Adipose tissue (tissue), 3 donors: ENCODE results near the gene MATR3. TPM values are rescaled to one million over a fixed set of nuclear protein-coding genes. Genes with fewer than 3 reads are reported as not detected.
"Not testable (repeated sequence)": the region's sequence is repeated elsewhere in the genome, so short reads cannot be mapped to it uniquely, and the experiment has no call there.

Source experiments
- H3K27ac ChIP-seq: one replicate; pipeline ENCODE4 v1.5.1; 2013; ENCODE audit warnings: low read depth, low read length
- WGBS, 3 donors: extraction: QIAGEN DNeasy Blood & Tissue Kit; methylation state at CpG; one replicate each; pipeline ENCODE4 v1.1.7; 2013; 5-methylcytosine and 5-hydroxymethylcytosine counted together
- polyA plus RNA-seq, 3 donors: library from polyadenylated mRNA; stranded (reverse); fragments of 200-250 nt; gene quantifications; one replicate each; pipeline ENCODE4 v1.2.3, GENCODE V29; 2013
- donor health status: healthy with polysubstance abuse.
- donor health status: Bipolar disorder and iron deficiency.
- donor health status: healthy.

MATR3 gene
- polyA plus RNA-seq, 3 donors, result 56.7 to 114 (median 101) TPM

GRCh38 chr5:139268364-139269202 lies 25.0 kb upstream of the MATR3 start:
- 61 to 85% (median 64%) methylated on average over 5 of the region's 5 CpGs for WGBS, 3 donors
- no peak overlapping the region for H3K27ac ChIP-seq

GRCh38 chr5:139270718-139271117 lies 22.8 kb upstream of the MATR3 start:
- H3K27ac ChIP-seq, result not testable (repeated sequence)
- 92 to 95% (median 92%) methylated on average over 1 to 2 of the region's 2 CpGs for WGBS, 3 donors

- H3K27ac ChIP-seq, result no peak overlapping the region
- 37 to 47% (median 43%) methylated on average over 4 of the region's 4 CpGs for WGBS, 3 donors
These were observed 22.1 kb upstream of the MATR3 start for GRCh38 chr5:139271201-139272027.

- 71 to 74% (median 72%) methylated on average over 6 of the region's 6 CpGs for WGBS, 3 donors
- H3K27ac ChIP-seq, result no peak overlapping the region
These were observed 20.8 kb upstream of the MATR3 start for GRCh38 chr5:139272471-139273321.

GRCh38 chr5:139273322-139273571 lies 20.3 kb upstream of the MATR3 start:
- 0 to 4% (median 2%) methylated on average over 3 of the region's 3 CpGs for WGBS, 3 donors
- H3K27ac ChIP-seq, result no peak overlapping the region

GRCh38 chr5:139273572-139274289 lies 19.8 kb upstream of the MATR3 start:
- WGBS, 3 donors, result 0 to 2% (median 1%) methylated on average over 46 to 47 of the region's 47 CpGs
- no peak overlapping the region for H3K27ac ChIP-seq

GRCh38 chr5:139275536-139275935 lies 18.0 kb upstream of the MATR3 start:
- no peak overlapping the region for H3K27ac ChIP-seq
- WGBS, 3 donors, result 89 to 93% (median 90%) methylated on average over 4 of the region's 4 CpGs

- WGBS, 3 donors, result 72 to 86% (median 81%) methylated on average over 3 of the region's 3 CpGs
- H3K27ac ChIP-seq, result no peak overlapping the region
These were observed 17.6 kb upstream of the MATR3 start for GRCh38 chr5:139275956-139276355.

GRCh38 chr5:139276426-139276825 lies 17.1 kb upstream of the MATR3 start:
- WGBS, 3 donors, result 43 to 84% (median 77%) methylated on average over 2 of the region's 2 CpGs
- no peak overlapping the region for H3K27ac ChIP-seq

- WGBS, 3 donors, result 76 to 88% (median 82%) methylated on average over 5 of the region's 5 CpGs
- H3K27ac ChIP-seq, result no peak overlapping the region
These were observed 16.4 kb upstream of the MATR3 start for GRCh38 chr5:139277171-139277570.

- 92 to 96% (median 94%) methylated on average over 6 of the region's 6 CpGs for WGBS, 3 donors
- H3K27ac ChIP-seq, result no peak overlapping the region
These were observed 14.8 kb upstream of the MATR3 start for GRCh38 chr5:139278540-139279274.

- H3K27ac ChIP-seq, result no peak overlapping the region
These were observed 11.4 kb upstream of the MATR3 start for GRCh38 chr5:139282197-139282557.

GRCh38 chr5:139283252-139284166 lies 10.0 kb upstream of the MATR3 start:
- 25 to 72% (median 60%) methylated on average over 3 of the region's 3 CpGs for WGBS, 3 donors
- H3K27ac ChIP-seq, result no peak overlapping the region

GRCh38 chr5:139284295-139284694 lies 9.2 kb upstream of the MATR3 start:
- H3K27ac ChIP-seq, result no peak overlapping the region
- 91 to 98% (median 97%) methylated on average over 8 of the region's 8 CpGs for WGBS, 3 donors

GRCh38 chr5:139285651-139286392 lies 7.7 kb upstream of the MATR3 start:
- WGBS, 3 donors, result 89 to 92% (median 91%) methylated on average over 3 of the region's 3 CpGs
- no peak overlapping the region for H3K27ac ChIP-seq
